Erythroblast (primary cell): ENCODE data around the gene LRP1B.

Experiments
- DNase-seq, 2 experiments: peaks; one replicate each; lab custom pipeline; 2025; lab: John Stamatoyannopoulos, UW
- GATA1 ChIP-seq: IDR thresholded peaks from 2 replicates; pipeline ENCODE4 v1.6.1; 2011; ENCODE audit warnings: low read depth, mild to moderate bottlenecking, control low read depth, low read length, moderate library complexity
- POLR2A ChIP-seq: IDR thresholded peaks from 2 replicates; pipeline ENCODE4 v1.6.1; 2011; ENCODE audit warnings: mild to moderate bottlenecking, low read length

Gene LRP1B

DNA sequence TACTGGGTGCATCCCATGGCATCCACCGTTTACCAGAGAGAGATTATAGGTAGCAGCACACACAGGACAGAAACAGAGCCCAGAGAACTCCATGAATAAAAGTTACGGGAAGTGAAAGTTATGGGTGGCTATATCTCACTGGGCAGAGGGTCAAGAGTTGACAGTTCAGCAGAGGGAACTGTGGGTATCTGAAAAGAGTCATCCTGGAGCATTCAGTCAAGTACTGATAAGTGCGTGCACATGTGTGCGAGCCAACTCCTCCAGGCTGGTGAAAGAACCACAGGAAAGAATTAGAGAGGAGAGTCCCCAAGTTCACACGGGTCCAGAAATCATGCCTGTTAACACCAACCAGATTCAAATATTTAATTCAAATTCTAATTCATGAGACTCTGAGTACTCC, 1588.2 kb downstream of the LRP1B start:
- TF ChIP-seq POLR2A (no peak), GATA1 (no peak)
- no peak for DNase-seq

DNA sequence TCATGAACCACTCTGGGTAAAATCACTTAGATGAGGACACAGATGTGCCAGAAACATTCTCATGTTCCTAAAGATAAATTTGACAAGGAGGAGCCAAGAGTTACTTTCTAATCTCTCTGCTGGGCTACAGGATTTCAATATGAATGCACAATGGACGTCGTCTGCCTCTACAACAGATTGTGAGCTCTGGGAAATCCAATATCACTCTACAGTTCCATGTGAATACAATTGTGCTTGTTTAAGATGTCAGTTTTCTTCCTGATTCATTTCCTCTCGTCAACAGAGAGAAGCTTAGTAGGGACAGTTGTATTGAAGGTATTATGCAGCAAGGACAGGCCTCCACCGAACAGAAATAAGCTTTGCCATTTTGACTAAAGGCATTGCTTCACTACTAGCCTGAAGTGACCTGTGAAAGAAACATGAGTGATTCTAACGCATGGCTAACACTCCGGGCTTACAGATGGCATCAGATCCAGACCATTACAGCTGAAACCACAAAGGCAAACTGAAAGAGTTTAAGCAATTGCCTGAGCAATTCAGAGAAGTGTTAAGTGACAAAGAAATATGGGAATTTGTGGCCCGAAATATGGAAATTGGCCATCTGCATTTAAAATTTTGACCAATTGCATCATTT, 1591.5 kb downstream of the LRP1B start:
- TF ChIP-seq GATA1, result no peak
- no peak for TF ChIP-seq POLR2A
- DNase-seq, result no peak

DNA sequence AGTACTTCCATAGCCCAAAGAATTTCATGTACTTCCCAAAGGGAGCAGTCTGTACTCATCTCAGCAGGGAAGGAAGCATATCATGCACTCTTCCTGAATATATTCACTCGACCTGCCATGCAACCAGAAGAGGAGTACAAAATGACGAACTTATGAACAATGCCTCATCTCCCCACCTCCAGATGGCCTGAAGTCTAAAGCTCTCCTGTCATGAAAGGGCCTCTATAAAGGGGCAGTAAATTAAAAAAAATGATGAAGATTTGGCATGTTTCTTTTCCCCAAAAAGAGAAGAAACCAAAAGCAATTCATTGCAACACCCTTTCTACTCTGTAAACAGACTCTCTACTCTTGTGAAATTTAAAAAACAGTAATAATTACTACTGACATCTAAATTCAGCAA, 1601.1 kb downstream of the LRP1B start:
- no peak for TF ChIP-seq POLR2A
- no peak for TF ChIP-seq GATA1
- DNase-seq, result no peak

DNA sequence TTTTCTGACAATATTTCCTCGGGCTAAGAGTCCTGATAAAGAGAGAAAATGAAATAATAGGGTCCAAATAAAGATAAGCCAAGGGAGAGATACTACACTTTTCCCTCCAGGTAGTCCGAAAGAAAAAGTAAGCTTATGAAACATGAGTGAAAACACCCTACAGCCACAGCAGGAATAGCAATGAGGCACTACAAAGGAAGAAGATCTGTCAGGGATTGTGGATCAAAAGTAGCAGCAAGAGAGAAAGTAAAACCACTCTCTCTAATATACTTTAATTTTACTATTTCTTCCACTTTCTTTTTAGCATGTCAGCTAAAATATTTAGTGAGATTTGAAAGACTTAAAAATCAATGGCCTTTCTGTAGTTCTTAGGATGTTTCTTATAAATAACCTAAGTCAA, 1601.8 kb downstream of the LRP1B start:
- DNase-seq, result no peak

DNA sequence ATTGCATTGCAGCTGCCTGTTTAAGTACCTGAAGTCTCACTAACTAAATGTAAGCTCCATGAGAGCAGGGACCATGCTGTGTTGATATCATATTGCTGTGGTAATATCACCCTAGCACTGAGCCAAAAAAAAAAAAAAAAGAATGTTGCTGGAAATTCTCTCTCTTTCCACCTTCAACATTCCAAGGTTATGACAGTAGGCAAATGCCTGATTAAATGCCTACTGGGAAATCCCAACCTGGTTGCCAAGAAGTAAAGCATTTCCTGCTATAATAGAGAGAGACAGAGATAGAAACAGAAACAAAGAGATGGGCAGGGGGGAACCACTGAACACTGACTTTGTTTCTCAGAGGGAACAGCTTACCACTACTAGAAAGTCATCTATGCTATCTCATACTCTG, 1604.2 kb downstream of the LRP1B start:
- no peak for DNase-seq

More for the DNA sequence above, 1601.8 kb downstream of the LRP1B start:
- TF ChIP-seq POLR2A (no peak), GATA1 (no peak)

DNA sequence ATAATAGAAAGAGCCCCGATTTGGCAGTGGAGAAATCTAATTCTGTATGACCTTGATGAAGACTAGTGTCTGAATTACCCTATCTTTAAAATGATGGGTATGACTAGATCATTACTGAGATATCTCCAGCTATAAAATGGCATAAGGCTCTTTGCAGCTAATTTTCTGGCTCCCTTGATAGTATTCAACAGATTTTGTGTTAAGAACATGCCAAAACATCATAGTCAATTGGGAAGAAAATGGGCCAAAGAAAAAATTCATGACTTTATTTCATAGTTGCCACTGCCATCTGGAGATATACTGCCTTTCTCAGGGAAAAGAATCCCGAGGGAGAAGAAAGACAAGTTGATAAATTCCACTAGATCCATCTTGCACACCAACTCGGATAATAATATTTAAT, 1618.7 kb downstream of the LRP1B start:
- no peak for DNase-seq
- TF ChIP-seq GATA1 (no peak), POLR2A (no peak)

More for the DNA sequence above, 1604.2 kb downstream of the LRP1B start:
- TF ChIP-seq GATA1 (no peak), POLR2A (no peak)

DNA sequence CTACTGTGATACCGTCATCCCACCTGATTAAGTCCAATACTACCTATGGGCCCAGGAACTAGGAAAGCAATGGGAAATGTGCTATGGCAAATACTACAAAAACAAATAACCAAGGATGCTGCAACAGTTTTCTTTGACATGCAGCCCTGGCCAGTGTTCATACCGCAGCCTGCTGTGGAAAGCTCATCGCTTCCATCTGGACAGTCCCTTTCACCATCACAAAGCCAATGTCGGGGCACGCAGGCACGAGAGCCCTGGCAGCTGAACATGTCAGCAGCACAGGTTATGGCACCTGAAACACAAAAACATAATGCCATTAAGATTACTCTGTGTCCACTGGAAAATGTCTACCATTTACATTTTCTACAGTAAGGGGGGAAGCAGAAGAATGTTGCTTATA, 1621.1 kb downstream of the LRP1B start:
- no peak for DNase-seq
- no peak for TF ChIP-seq POLR2A
- TF ChIP-seq GATA1, result no peak

DNA sequence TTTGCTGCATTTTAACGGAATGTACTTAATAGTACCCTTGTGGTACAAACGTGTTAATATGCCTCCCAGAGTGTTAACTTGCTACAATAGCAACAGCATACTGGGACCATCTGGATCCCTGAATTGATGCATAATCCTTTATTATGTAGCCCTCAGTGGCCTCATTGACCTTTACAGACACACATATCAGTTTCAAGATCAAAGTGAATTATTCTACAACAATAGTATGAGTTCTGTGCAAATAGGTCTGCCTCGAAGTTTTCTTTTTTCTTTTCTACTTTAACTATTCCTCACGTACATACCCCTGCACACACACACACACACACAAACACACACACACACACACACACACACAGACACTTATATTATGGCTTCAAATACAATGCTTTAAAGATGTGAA, 1622.1 kb downstream of the LRP1B start:
- TF ChIP-seq GATA1, result no peak
- no peak for TF ChIP-seq POLR2A

DNA sequence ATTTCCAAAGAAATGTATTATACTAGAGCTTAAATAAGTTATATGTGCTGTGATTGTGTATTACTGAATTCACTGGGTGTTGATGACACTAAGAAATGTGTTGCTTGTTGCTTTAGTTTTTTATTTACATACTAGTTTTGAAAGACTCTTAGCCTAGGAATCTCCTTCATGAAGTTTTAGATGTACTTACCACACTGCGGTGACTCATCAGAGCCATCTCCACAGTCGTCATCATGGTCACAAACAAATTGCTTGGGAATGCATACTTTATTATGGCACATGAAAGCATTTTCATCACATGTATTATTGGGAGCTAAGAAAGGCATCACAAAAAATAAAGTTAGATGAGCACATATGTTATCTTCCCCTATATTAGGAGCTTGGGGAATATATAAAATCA, 1624.2 kb downstream of the LRP1B start:
- DNase-seq, result no peak

More for the DNA sequence above, 1622.1 kb downstream of the LRP1B start:
- DNase-seq, result no peak

DNA sequence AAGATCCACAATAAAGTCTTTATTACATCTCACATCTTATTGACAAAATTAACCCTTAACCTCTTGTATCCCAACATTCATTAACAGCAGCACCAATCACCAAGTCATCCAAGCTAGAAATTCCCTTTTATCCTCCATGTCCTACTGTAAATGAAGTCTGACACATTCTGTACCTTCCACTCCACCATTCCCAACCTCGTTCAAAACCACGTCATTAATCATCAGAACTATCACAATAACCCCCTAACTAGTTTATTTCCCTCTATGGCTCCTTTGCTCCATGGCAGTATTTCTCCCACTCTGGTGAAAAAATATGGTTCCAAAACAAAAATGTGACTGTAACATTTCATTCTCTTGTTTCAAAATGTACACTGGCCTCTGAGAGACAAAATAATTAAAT, 1626.2 kb downstream of the LRP1B start:
- no peak for DNase-seq

More for the DNA sequence above, 1624.2 kb downstream of the LRP1B start:
- no peak for TF ChIP-seq GATA1
- no peak for TF ChIP-seq POLR2A

DNA sequence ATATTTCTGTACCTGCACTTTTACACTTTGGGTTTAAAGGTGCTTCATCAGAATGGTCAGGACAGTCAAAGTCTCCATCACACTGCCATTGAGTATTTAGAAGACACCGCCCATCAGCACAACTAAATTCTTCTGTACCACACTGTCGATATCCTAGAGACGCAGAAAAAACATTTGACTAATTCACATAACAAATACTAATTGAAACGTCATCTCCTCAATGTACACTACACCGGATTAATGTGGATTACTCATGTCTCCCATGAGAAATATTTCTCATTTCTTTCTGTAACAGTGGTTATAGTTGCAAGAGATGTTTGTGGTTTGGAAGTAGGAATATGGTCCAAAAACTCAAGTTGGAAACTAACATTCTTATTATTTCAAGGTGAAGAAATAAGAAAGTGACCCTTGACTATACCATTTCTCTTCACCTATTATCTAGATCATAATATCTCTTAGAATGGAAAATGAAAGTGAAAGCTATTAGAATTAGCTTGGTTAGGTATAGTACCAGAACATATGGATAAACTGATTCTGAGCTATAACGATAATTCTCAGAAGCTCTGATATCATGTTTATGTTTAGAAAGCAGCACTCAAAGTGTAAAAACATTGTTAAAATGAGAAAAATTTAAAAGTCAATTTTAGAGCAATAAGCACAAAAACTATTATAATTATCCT, 1627.7 kb downstream of the LRP1B start:
- no peak for DNase-seq
- TF ChIP-seq POLR2A (no peak), GATA1 (no peak)

More for the DNA sequence above, 1626.2 kb downstream of the LRP1B start:
- TF ChIP-seq POLR2A (no peak), GATA1 (no peak)

DNA sequence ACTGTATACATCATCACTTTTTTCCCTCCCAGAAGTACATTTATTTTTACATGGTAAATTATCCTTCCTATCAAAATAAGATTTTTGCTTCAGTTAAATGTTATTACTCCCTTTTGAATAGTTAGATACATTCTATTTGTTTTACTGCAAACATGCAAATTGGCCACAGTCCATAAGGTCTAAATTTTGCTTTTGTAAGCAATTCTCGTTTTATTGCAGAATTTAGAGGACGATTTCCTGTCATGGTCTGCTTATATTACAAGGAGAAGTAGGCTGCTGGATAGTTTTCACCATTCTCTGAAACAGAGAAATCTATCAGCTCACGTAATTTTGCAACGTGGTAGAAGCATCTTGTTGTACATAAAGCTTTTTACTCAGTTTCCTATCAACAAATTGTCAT, 1632.5 kb downstream of the LRP1B start:
- no peak for DNase-seq
- no peak for TF ChIP-seq POLR2A

DNA sequence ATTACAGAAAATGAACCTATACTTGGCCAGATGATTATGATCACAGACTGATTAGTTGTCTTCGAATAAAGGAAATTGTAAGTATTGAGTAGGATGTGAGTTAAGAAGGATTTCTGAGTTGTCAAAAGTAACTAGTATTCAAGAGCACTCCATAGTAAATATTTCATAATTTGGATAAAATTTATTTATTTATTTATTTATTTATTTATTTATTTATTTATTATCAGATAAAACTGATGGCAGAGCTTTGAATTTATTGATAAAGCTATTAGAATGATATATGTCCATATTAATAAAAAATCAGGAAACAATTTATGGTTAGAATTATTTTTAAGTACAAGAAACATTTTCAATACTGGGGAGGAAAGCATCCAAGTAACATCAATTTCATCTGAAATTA, 1634.1 kb downstream of the LRP1B start:
- TF ChIP-seq GATA1, result no peak
- no peak for TF ChIP-seq POLR2A
- no peak for DNase-seq

DNA sequence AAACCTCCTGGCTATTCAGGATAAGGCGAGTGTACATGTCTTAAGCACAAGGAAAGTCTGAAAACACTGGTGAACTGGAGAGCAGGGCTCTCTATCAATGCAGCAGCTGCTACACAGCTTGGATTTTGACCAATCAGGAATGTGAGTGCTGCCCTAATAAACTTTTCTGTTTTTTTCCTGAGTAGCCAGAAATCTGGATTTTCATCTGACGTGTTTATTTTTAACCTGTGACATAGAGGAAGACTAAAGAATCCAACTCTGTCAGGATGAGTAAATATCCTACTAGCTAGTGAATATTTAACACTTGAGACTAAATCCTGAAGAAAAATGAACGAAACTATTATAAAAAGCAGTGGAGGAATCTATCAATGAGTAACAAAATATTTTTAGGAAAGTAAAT, 1638.9 kb downstream of the LRP1B start:
- TF ChIP-seq GATA1 (no peak), POLR2A (no peak)

DNA sequence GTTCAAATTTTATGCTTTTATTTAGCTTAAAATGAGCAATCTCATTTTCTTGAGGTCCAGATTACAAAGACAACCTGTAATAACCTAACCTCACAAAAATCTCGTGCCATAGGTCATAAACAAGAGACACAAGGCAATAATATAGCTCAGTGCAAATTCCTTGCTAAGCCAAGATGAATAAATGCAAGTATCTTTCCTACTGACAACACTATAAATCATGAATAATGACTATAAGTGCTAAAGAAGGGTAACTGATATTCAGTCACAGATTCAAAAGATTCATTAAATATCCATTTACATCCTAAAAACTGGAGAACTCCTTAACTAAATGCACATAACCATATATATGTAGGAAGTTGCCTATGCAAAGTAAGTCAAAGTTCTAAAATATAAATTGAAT, 1641.6 kb downstream of the LRP1B start:
- DNase-seq, result no peak
- TF ChIP-seq POLR2A (no peak), GATA1 (no peak)

More for the DNA sequence above, 1638.9 kb downstream of the LRP1B start:
- no peak for DNase-seq
